Suprapubic skin (tissue), 3 donors: ENCODE results near the gene RFESD.

Experiments
- EP300 ChIP-seq: sonication (generic); formaldehyde crosslinking; IDR thresholded peaks from one replicate; pipeline ENCODE4 v1.6.1; 2017; ENCODE audit warnings: antibody characterized with exemption
- POLR2A ChIP-seq, 2 donors: fragments of 450-650 bp; IDR thresholded peaks; one replicate each; pipeline ENCODE4 v1.6.1; 2017; ENCODE audit warnings: antibody characterized with exemption in 2 of 2, mild to moderate bottlenecking in 2 of 2, moderate library complexity in 2 of 2
- TF ChIP-seq, protein P1 (sequence below), 2 donors: fragments of 200-600 bp in 1 of 2; fragments of 450-650 bp in 1 of 2; sonication (generic) in 1 of 2; IDR thresholded peaks; one replicate each; pipeline ENCODE4 v1.5.1; 2016 to 2019; ENCODE audit warnings: antibody characterized with exemption in 2 of 2, mild to moderate bottlenecking in 1 of 2, moderate library complexity in 1 of 2

- TF ChIP-seq, protein P1, sequence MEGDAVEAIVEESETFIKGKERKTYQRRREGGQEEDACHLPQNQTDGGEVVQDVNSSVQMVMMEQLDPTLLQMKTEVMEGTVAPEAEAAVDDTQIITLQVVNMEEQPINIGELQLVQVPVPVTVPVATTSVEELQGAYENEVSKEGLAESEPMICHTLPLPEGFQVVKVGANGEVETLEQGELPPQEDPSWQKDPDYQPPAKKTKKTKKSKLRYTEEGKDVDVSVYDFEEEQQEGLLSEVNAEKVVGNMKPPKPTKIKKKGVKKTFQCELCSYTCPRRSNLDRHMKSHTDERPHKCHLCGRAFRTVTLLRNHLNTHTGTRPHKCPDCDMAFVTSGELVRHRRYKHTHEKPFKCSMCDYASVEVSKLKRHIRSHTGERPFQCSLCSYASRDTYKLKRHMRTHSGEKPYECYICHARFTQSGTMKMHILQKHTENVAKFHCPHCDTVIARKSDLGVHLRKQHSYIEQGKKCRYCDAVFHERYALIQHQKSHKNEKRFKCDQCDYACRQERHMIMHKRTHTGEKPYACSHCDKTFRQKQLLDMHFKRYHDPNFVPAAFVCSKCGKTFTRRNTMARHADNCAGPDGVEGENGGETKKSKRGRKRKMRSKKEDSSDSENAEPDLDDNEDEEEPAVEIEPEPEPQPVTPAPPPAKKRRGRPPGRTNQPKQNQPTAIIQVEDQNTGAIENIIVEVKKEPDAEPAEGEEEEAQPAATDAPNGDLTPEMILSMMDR (IDR thresholded peaks at IDR 0.05), result no peak
- TF ChIP-seq POLR2A (IDR thresholded peaks at IDR 0.05) (no peak), EP300 (no peak)
Observed at GRCh38 chr5:95649274-95649673, 2.7 kb downstream of the RFESD start.
